ENCODE data around the gene ZPBP2.

- TF ChIP-seq POLR2AphosphoS5 (IDR thresholded peaks at IDR 0.05; ENCODE audit: borderline replicate concordance, low read depth, low read length) (no peak), EZH2 (IDR thresholded peaks at IDR 0.05) (no peak), FOXP2 (optimal IDR thresholded peaks at IDR 0.05; ENCODE audit: control extremely low read depth, extremely low read length, insufficient read depth) (no peak)
Observed at GRCh38 chr17:39841134-39841683, 26.8 kb upstream of the ZPBP2 start.
